ENCODE measurements around the gene AGER. TPM values are rescaled to one million over a fixed set of nuclear protein-coding genes. Genes with fewer than 3 reads are reported as not detected.

The AGER gene
- total RNA-seq, 1 donor from 2014 or later = 0.60 TPM

DNA sequence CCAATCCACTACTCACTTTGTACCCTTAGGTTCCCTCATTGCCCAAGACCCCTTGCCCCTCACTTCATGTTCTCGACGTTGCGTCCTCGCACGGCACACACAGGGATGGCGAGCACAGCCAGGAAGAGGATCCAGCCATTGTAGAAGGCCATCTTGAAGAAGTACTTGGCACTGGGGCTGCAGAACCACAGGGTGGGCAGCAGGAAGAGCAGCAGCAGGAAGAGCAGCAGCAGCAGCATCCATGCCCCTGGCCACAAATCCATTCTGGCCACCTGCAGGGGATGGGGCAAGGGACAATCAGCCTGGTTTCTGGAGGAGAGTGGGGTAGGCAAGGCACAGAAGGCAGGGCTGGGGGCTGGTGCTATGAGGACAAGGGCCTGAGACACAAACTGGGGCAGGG, 12.8 kb downstream of the AGER start:
- no peak for DNase-seq (ENCODE audit: low read depth in 2 of 2)

DNA sequence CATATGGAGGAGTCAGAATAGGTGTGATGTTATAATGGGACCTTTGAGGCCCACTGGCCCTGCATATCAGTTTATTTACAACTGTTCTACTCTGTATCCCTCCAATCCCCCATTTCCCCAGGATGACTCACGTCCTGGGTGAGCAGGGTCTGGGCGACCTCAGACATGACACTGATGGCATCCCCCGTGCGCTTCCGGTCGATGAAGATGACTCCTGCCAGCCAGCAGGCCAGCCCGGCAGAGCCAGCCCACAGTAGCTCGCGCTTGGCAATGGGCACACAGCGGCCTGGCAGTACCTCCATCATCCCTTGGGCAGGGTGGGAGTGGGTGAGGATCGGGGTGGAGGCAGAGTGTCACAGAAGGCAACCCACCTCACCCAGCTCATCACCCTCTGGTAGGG, 13.8 kb downstream of the AGER start:
- no peak for DNase-seq (ENCODE audit: low read depth in 2 of 2)

DNA sequence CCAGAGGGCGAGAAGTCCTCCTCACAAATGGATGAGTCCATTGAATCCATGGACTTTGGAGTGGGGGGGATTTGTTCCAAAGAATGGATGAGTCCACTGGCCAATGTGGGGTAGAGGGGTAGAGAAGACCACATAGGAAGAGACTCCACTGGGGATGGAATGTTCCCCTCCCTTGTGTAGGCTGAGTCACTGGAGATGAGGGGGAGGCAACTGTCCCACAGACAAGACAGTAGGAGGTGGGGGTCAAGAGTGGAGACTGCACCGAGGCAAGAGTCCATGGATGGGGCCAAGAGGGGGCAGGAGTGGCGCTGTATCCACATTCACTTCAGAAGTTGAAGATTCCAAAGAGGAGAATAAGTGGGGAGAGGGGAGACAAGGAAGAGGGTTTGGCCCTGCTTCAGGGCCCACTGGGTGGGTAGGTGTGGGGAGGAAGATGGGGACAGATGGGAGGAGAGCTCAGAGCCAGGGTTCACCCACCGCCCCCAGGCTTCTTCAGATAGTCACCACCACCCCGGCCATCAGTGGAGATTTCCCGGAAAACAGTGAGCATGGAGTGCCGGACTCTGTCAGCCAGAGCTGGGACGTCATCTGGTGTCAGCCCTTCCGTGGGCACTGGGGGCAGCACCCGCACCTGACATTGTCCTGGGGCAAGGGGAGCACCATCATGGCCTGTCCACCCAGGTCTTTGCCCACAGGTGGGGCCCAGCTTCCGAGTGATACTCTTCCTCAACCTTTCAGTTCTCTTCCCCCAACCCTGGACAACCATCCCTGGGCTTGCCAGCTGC, 15.1 kb downstream of the AGER start:
- DNase-seq (ENCODE audit: low read depth in 2 of 2) = no peak

DNA sequence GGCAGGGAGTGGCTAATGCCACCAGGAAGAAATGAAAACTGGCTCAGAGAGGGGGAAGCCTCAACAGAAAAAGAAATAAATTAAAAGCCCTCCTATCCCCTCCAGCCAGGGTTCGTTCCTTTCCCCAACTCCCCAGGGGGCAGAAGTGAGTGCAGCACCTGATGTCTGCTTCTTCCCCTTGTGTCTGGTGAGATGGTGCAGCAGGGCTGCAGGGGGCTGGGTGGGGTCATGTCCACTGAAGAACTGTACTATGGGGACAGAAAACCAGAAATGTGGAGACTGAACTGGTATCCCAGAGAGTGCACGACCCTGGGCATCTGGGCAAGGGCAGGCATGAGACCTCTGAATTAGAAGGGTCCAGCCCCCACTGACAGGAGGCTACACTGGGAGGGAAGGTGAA, 15.7 kb downstream of the AGER start:
- DNase-seq (ENCODE audit: low read depth in 2 of 2) = no peak

GRCh38 chr6:32167761-32168262, 16.2 kb downstream of the AGER start:
- DNase-seq (ENCODE audit: low read depth in 2 of 2) = no peak

- no peak for DNase-seq (ENCODE audit: low read depth in 2 of 2)
Observed at GRCh38 chr6:32167154-32167760, 16.8 kb downstream of the AGER start.

DNA sequence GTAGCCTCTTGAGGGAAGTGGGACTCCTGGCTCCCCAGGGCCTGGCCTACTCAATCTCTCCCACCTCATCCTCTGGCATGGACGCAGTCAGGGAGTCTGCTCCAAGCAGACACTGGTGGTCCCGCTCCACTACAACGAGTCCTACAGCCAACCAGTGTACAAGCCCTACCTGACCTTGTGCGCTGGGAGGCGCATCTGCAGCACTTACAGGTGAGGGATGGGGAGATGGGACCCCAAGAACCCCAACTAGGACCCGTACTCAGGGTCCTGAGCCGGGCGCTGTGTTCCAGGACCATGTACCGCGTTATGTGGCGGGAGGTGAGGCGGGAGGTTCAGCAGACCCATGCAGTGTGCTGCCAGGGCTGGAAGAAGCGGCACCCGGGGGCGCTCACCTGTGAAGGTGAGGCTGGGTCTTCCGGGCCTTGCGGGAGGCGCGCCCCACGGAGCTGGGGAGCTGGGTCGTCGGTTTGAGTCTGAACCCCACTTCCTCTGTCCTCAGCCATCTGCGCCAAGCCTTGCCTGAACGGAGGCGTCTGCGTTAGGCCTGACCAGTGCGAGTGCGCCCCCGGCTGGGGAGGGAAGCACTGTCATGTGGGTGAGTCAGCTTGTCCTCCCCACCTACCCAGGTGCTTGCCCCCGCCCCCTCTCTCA, 17.5 kb downstream of the AGER start:
- DNase-seq (ENCODE audit: low read depth in 2 of 2) = no peak

DNA sequence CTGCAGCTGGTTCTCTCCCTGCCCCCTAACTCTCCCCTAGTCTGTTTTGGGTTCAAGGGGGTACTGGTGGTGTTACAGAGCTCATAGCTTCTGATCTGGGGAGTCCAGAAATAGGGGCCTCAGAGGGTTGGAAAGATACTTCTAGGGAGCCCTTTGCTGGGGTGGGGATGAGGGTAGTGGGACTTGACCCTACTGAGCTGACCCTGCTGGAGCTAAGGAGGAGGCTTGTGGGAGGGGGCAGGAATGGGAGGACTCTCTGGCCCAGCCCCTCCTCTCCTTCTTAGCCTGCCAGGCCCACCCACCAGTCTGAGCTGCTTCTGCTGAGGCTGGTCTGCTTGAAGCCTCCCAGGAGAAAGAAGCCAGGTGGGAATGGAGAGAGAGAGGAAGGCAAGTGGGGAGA, 19.8 kb downstream of the AGER start, which contains the start of gene EGFL8:
EGFL8 (plus strand) TSS at position 301 of the 400 bp plus-strand sequence. CDS start 1,571 bp downstream, outside the sequence.
- DNase-seq (ENCODE audit: low read depth in 2 of 2) = no peak

GRCh38 chr6:32163559-32164258, 20.3 kb downstream of the AGER start:
- DNase-seq (ENCODE audit: low read depth in 2 of 2) = no peak

- no peak for DNase-seq (ENCODE audit: low read depth in 2 of 2)
Observed at GRCh38 chr6:32158052-32158451, 26.0 kb downstream of the AGER start.

- DNase-seq (ENCODE audit: low read depth in 2 of 2) = no peak
Observed at GRCh38 chr6:32156891-32157290, 27.2 kb downstream of the AGER start.

DNA sequence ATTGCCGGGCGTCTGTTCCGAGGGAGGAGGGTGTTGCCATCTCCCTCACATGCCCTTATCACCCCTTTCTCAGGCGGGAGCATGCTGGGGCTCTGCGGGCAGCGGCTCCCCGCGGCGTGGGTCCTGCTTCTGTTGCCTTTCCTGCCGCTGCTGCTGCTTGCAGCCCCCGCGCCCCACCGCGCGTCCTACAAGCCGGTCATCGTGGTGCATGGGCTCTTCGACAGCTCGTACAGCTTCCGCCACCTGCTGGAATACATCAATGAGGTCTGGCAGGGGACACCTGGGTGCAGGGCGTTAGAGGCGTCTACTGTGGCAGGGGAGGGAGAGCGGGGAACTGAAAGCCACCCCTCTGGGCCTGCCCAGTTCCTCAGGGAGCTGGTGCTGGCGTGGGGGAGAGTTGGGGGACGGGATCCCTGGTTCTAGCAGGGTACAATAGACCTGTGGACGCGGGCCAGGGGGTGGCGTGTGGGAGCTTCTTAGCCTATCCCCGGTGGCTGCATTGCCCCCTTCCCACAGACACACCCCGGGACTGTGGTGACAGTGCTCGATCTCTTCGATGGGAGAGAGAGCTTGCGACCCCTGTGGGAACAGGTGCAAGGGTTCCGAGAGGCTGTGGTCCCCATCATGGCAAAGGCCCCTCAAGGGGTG, 29.4 kb downstream of the AGER start:
- DNase-seq (ENCODE audit: low read depth in 2 of 2) = peak; percentile 71 to 89

- DNase-seq (ENCODE audit: low read depth in 2 of 2) = peak; percentile 94 to 98
Observed at GRCh38 chr6:32153564-32154513, 30.2 kb downstream of the AGER start, which contains the start of gene PPT2. Gene PPT2 (plus strand): TSS chr6:32154141. CDS start chr6:32154595, 454 bp downstream.

- peak in 1 of 2 donors; percentile 57 for DNase-seq (ENCODE audit: low read depth in 2 of 2)
Observed at GRCh38 chr6:32152769-32153563, 31.1 kb downstream of the AGER start.

DNA sequence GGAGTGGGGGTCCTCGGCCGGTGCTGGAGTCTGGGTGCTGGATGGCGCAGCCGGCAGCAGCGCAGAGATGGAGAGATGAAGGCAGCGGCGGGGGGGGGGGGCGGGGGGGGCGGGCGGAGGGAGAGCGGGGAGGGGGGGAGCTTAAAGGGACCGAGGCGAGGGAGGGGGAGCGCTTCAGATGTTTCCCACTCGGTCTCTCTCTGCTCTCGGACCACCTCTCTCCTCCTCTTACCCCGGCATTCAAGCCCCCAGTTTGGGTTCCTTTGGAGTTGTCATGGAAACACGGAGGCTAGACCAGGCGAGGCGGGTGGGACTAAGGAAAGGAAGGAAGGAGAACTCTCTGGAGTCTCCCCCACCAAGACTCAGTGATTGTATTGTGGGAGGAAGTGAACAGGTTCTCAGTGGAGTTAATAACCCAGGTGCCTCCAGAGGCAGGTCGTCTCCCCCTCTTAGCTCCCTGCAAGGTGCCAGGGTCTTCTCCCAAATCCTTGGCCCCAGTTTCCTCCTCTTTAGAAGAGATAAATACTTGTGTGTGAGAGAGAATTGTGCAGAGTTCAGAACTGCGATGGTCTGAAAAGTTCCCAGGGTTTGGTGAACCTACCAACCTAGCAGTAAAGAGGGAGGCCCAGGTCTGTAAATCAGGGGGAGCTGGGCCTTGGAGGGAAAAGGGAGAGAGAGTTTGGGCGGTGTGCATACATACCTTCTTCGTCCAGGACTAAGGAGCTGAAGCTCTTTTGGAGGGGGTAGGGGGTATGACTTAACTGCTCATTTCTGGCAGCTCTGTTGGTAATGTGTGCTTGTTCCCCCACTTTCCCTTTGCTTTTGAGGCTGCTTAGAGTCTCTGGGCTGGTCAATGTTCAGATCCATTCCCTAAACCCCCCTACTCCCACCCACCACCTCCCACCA, 31.9 kb downstream of the AGER start, which contains the start of gene PRRT1:
PRRT1 (minus strand) TSS at position 77 of the 906 bp plus-strand sequence. CDS start 112 bp downstream, outside the sequence.
- DNase-seq (ENCODE audit: low read depth in 2 of 2) = no peak

DNA sequence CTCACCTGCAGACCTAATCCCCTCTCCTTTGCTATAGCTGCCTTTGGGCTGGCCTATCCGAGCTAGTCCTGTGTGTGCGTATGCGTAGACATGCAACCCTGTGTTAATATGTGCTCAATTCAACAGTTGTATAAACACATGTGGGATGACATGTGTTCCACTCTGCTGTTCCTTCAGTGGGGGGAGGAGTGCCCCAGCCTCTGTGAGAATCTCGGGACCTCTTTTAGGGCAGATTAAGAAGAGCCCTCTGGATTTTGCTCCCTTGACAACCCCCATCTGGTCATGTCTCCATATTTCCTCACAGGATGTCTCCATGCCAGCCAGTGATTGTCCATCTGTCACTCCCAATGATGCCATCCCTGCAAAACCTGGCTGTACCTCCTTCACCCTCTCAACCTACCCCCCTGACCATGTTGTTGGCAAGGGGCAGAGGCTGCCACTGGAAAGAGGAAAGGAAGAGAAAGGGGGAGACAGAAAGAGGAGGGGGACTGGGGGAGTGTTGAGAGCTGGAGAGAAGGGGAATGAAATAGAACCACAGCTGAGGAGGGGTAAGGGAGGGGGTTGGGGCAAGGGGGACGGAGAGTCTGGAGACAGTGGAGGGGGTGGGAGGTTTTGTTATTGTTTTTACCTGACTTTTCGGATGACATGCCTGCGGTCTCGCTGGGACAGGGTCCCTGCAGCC, 32.7 kb downstream of the AGER start:
- DNase-seq (ENCODE audit: low read depth in 2 of 2) = no peak
